HepG2 (cell line): Measurements from ENCODE around the gene RHBDL1. TPM values are rescaled to one million over a fixed set of nuclear protein-coding genes. Genes with fewer than 3 reads are reported as not detected.

Experiments used
- ATF7-NPFF ChIP-seq: sonication (generic); formaldehyde crosslinking; IDR thresholded peaks from 2 replicates; pipeline ENCODE4 v1.8.1; 2023; ENCODE audit warnings: mild to moderate bottlenecking, low read depth, missing genetic modification reagents, moderate library complexity
- HMG20B ChIP-seq: conservative IDR thresholded peaks from 2 replicates; pipeline ENCODE4 v1.6.1; 2016; ENCODE audit warnings: missing genetic modification reagents, missing compliant biosample characterization
- HOXD1 ChIP-seq: sonication (generic); formaldehyde crosslinking; IDR thresholded peaks from 2 replicates; pipeline ENCODE4 v1.5.0; 2020; ENCODE audit warnings: missing genetic modification reagents
- IRX3 ChIP-seq: sonication (generic); formaldehyde crosslinking; IDR thresholded peaks from 2 replicates; pipeline ENCODE4 v1.8.1; 2023; ENCODE audit warnings: mild to moderate bottlenecking, low read depth, missing genetic modification reagents, borderline replicate concordance
- MLX ChIP-seq: IDR thresholded peaks from 2 replicates; pipeline ENCODE4 v1.6.1; 2016
- PHF5A ChIP-seq: IDR thresholded peaks from one replicate; pipeline ENCODE4 v1.6.1; 2018; ENCODE audit warnings: low read depth, missing genetic modification reagents; ENCODE audit not compliant: unreplicated experiment
- PHF8 ChIP-seq: sonication (generic); formaldehyde crosslinking; IDR thresholded peaks from 2 replicates; pipeline ENCODE4 v1.5.0; 2020; ENCODE audit warnings: missing genetic modification reagents
- SRY ChIP-seq: sonication (generic); formaldehyde crosslinking; IDR thresholded peaks from 2 replicates; pipeline ENCODE4 v1.8.0; 2022; ENCODE audit warnings: mild to moderate bottlenecking, missing genetic modification reagents
- TEAD3 ChIP-seq: optimal IDR thresholded peaks from 2 replicates; pipeline ENCODE3; 2016; ENCODE audit warnings: borderline replicate concordance
- YEATS2 ChIP-seq: sonication (generic); formaldehyde crosslinking; IDR thresholded peaks from 2 replicates; pipeline ENCODE4 v1.4.0; 2020; ENCODE audit warnings: missing genetic modification reagents, borderline replicate concordance
- ZBED4 ChIP-seq: sonication (generic); formaldehyde crosslinking; IDR thresholded peaks from 2 replicates; pipeline ENCODE4 v1.4.0; 2020; ENCODE audit warnings: missing genetic modification reagents, borderline replicate concordance
- ZBTB20 ChIP-seq: sonication (generic); formaldehyde crosslinking; IDR thresholded peaks from 2 replicates; pipeline ENCODE4 v1.8.1; 2023; ENCODE audit warnings: missing genetic modification reagents, low read depth, mild to moderate bottlenecking, borderline replicate concordance
- ZBTB38 ChIP-seq: sonication (generic); formaldehyde crosslinking; IDR thresholded peaks from 2 replicates; pipeline ENCODE4 v1.5.1; 2020; ENCODE audit warnings: mild to moderate bottlenecking, missing genetic modification reagents
- ZMYM4 ChIP-seq: sonication (generic); formaldehyde crosslinking; IDR thresholded peaks from 2 replicates; pipeline ENCODE4 v1.8.1; 2023; ENCODE audit warnings: mild to moderate bottlenecking, missing genetic modification reagents
- ZNF296 ChIP-seq: sonication (generic); formaldehyde crosslinking; conservative IDR thresholded peaks from 2 replicates; pipeline ENCODE4 v1.5.0; 2020; ENCODE audit warnings: mild to moderate bottlenecking, missing genetic modification reagents
- ZNF333 ChIP-seq: sonication (generic); formaldehyde crosslinking; IDR thresholded peaks from 2 replicates; pipeline ENCODE4 v1.4.0; 2020; ENCODE audit warnings: mild to moderate bottlenecking, missing genetic modification reagents, borderline replicate concordance
- ZNF562 ChIP-seq: sonication (generic); formaldehyde crosslinking; IDR thresholded peaks from 2 replicates; pipeline ENCODE4 v1.8.0; 2022; ENCODE audit warnings: missing genetic modification reagents, borderline replicate concordance
- ZNF605 ChIP-seq: sonication (generic); formaldehyde crosslinking; IDR thresholded peaks from 2 replicates; pipeline ENCODE4 v1.8.0; 2022; ENCODE audit warnings: mild to moderate bottlenecking, missing genetic modification reagents
- ZNF772 ChIP-seq: sonication (generic); formaldehyde crosslinking; IDR thresholded peaks from 2 replicates; pipeline ENCODE4 v1.5.0; 2020; ENCODE audit warnings: mild to moderate bottlenecking, missing genetic modification reagents
- polyA plus RNA-seq, 8 experiments: library from polyadenylated mRNA; depleted of rRNA in 3 of 8; stranded (reverse) in 7 of 8; unstranded in 1 of 8; fragments of >200 nt; fragmentation: Illumina TruSeq in 4 of 8; extraction: Trizol in 4 of 8; gene quantifications; 2 replicates each; pipeline versions ENCODE4 v1.2.1 to v1.2.3, GENCODE V29; 2011 to 2016; ENCODE audit warnings: low read depth in 4 of 8, missing spikeins in 1 of 8, mixed read lengths in 1 of 8; ENCODE audit not compliant: insufficient read depth in 1 of 8
- total RNA-seq, 5 experiments: library from RNA; depleted of rRNA; stranded (reverse); fragments of >200 nt; fragmentation: Illumina TruSeq; extraction: Trizol; gene quantifications; 2 replicates each; pipeline ENCODE4 v1.2.3, GENCODE V29; 2016; ENCODE audit warnings: low read depth in 1 of 5
- TF ChIP-seq, protein P1 (sequence below): IDR thresholded peaks from 2 replicates; pipeline ENCODE4 v1.6.1; 2016; ENCODE audit warnings: low read depth
- TF ChIP-seq, protein P2 (sequence below): sonication (generic); formaldehyde crosslinking; IDR thresholded peaks from 2 replicates; pipeline ENCODE4 v1.5.0; 2020; ENCODE audit warnings: missing genetic modification reagents
- TF ChIP-seq, protein P3 (sequence below): sonication (generic); formaldehyde crosslinking; IDR thresholded peaks from 2 replicates; pipeline ENCODE4 v1.4.0; 2020; ENCODE audit warnings: mild to moderate bottlenecking, missing genetic modification reagents

Gene RHBDL1
- total and polyA plus RNA-seq, 2 of the 13 experiments (the other 11 are each of a cell fraction or from before 2014, with no cell fraction given), result 1.8 to 3.8 TPM

GRCh38 chr16:635573-636205 lies 39.8 kb upstream of the RHBDL1 start (continued):
- no peak for TF ChIP-seq ZBED4 (CRISPR knock-in tag)
- no peak for TF ChIP-seq ZNF333 (CRISPR knock-in tag)
- no peak for TF ChIP-seq TEAD3 (CRISPR knock-in tag)
- TF ChIP-seq ATF7-NPFF, result no peak
- peak; percentile 16; the same call in 1 of the 2 replicates for TF ChIP-seq ZNF605 (CRISPR knock-in tag)
- no peak for TF ChIP-seq ZBTB38
- TF ChIP-seq, protein P1, sequence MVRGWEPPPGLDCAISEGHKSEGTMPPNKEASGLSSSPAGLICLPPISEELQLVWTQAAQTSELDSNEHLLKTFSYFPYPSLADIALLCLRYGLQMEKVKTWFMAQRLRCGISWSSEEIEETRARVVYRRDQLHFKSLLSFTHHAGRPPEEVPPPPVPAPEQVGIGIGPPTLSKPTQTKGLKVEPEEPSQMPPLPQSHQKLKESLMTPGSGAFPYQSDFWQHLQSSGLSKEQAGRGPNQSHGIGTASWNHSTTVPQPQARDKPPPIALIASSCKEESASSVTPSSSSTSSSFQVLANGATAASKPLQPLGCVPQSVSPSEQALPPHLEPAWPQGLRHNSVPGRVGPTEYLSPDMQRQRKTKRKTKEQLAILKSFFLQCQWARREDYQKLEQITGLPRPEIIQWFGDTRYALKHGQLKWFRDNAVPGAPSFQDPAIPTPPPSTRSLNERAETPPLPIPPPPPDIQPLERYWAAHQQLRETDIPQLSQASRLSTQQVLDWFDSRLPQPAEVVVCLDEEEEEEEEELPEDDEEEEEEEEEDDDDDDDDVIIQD, result no peak
- peak; percentile 69; the same call in 1 of the 2 replicates for TF ChIP-seq PHF8 (CRISPR knock-in tag)
- TF ChIP-seq HMG20B, result no peak
- no peak for TF ChIP-seq IRX3 (CRISPR knock-in tag)
- 0 out of 2 replicates have a peak, but pooled peaks have one; percentile 19 for TF ChIP-seq ZBTB20 (CRISPR knock-in tag)
- TF ChIP-seq ZMYM4 (CRISPR knock-in tag), result no peak
- TF ChIP-seq, protein P2, sequence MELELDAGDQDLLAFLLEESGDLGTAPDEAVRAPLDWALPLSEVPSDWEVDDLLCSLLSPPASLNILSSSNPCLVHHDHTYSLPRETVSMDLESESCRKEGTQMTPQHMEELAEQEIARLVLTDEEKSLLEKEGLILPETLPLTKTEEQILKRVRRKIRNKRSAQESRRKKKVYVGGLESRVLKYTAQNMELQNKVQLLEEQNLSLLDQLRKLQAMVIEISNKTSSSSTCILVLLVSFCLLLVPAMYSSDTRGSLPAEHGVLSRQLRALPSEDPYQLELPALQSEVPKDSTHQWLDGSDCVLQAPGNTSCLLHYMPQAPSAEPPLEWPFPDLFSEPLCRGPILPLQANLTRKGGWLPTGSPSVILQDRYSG (CRISPR knock-in tag), result peak; percentile 85; the same call in 1 of the 2 replicates
- TF ChIP-seq, protein P3, sequence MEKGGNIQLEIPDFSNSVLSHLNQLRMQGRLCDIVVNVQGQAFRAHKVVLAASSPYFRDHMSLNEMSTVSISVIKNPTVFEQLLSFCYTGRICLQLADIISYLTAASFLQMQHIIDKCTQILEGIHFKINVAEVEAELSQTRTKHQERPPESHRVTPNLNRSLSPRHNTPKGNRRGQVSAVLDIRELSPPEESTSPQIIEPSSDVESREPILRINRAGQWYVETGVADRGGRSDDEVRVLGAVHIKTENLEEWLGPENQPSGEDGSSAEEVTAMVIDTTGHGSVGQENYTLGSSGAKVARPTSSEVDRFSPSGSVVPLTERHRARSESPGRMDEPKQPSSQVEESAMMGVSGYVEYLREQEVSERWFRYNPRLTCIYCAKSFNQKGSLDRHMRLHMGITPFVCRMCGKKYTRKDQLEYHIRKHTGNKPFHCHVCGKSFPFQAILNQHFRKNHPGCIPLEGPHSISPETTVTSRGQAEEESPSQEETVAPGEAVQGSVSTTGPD, result no peak
- TF ChIP-seq HOXD1 (CRISPR knock-in tag), result no peak
- no peak for TF ChIP-seq ZNF772 (CRISPR knock-in tag)
- no peak for TF ChIP-seq PHF5A (CRISPR knock-in tag)
- TF ChIP-seq SRY (CRISPR knock-in tag), result peak; percentile 72; the same call in 1 of the 2 replicates
- TF ChIP-seq ZNF296 (CRISPR knock-in tag), result 0 out of 2 replicates have a peak, but pooled peaks have one; percentile 20
- no peak for TF ChIP-seq YEATS2
- TF ChIP-seq MLX (CRISPR knock-in tag), result no peak
- TF ChIP-seq ZNF562, result no peak
